GM12892 (cell line): Measurements from ENCODE around the gene TP53RK.

Experiments
- DNase-seq: peaks from one replicate; pipeline ENCODE4 v3.0.0; 2011; ENCODE audit not compliant: insufficient read length
- FAIRE-seq: peaks from 2 replicates; lab custom pipeline; 2011; peaks lifted over from hg19 to GRCh38; lab: Jason Lieb, UNC
- POLR2A ChIP-seq: IDR thresholded peaks from 2 replicates; pipeline ENCODE4 v1.6.1; 2011; ENCODE audit warnings: low read depth, low read length, control low read depth
- POLR2AphosphoS5 ChIP-seq: IDR thresholded peaks from 2 replicates; pipeline ENCODE4 v1.6.1; 2011; ENCODE audit warnings: low read depth, low read length, control low read depth
- TAF1 ChIP-seq: IDR thresholded peaks from 2 replicates; pipeline ENCODE4 v1.6.1; 2011; ENCODE audit warnings: low read depth, mild to moderate bottlenecking, control low read depth, low read length, borderline replicate concordance

The TP53RK gene

DNA sequence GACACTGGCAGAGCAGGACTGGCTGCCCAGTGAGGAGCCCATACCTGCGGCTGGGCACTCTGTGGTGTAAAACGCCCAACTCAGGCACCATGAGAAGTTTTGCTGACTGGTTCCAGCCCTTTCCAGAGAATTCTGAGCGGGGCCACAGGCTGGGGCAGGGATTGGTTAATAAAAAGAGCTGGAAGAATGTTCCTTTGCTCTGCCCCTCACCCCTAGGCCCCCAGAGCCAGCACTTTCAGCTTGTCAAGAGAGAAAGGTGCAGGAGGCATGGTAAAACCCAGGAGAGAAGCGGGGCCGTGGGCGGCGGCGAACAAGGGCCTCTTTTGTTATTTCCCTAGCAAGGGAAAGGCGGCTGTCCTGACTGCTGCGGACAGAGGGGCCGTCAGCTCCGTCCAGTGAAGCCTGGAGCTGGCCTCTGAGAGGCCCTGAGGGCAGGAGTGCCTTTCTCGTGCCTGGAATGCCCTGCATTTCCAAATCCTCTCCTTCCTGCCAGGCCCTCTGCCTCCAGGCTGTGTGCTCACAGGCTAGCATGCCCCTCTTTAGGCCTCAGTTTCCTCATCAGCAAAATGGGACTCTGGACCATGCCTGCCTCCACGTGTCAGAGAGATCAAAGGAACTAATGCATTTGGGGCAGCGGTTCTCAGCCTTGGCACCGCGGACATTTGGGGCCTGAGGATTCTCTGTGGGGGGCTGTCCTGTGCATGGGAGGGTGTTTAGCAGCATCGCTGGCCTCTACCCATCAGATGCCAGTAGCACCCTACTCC is 50.9 kb downstream of the TP53RK start:
- TF ChIP-seq POLR2AphosphoS5: no peak
- TF ChIP-seq TAF1: no peak
- no peak for TF ChIP-seq POLR2A
- no peak for FAIRE-seq
- DNase-seq: no peak

DNA sequence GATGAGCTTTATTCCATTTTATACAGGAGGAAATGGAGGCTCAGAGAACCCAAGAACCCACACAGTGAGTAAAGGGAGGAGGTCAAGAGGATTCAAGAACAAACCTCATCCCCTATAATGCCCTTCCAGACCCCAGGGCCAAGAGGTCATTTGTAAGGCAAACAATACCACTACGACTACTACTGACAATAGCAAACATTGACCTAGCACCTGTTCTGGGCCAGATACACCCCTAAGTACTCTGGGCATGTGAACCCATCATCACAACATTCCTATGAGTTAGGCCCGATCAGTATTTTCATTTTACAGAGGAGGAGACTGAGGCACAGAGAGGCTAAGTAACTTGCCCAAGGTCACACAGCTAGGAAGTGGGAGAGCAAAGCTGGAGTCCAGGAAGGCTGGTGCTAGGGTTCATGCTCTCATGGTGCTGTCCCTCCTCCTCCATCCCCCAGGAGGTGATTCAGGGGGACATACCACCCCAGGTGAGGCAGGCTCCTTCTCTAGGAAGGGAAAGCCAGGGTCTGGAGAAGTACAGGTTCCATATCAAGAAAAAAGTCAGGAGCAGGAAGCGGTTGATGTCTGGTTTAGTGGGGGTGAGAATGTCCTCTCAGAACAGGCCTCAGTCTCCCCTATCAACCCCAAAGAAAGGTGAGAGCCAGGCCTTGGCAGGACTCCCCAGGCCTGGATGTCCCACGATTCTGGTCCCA is 51.7 kb downstream of the TP53RK start:
- TF ChIP-seq POLR2A: no peak
- no peak for TF ChIP-seq TAF1
- TF ChIP-seq POLR2AphosphoS5: no peak
- DNase-seq (no peak), FAIRE-seq (no peak)

DNA sequence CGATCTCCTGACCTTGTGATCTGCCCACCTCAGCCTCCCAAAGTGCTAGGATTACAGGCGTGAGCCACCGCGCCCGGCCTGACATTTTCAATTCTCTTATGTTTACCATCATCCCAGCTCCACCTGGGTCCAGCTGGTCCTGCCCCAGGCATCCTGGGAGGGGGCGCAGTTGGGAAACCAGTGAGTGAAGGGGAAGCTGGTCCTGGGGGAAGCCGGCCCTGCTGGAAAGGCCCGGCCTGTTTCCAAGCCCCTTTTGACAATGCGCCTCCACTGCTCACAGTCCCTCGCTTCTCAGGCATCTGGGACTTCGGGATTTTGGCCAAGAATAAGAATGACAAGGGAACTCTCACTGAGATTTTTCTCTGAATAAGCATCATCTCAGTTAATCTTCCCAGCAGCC is 52.2 kb downstream of the TP53RK start:
- TF ChIP-seq TAF1 (no peak), POLR2A (no peak), POLR2AphosphoS5 (no peak)
- no peak for FAIRE-seq
- no peak for DNase-seq

DNA sequence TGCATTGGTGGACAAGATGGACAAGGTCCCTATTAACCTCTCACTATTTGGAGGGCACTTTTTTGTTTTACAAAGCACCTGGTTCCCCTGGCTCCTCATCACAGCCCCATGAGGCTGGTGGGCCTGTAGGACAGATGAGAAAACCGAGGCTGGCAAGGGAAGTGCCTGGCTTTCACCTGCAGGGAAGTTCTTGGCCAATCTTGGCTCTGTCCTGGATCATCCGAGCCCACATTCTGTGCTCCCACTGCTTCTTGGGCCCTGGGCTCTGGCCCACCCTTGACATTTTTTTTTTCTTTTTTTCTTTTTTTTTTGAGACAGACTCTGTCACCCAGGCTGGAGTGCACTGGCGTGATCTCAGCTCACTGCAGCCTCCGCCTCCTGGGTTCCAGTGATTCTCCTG is 52.7 kb downstream of the TP53RK start:
- DNase-seq: no peak
- no peak for TF ChIP-seq TAF1
- TF ChIP-seq POLR2A: no peak
- no peak for TF ChIP-seq POLR2AphosphoS5
- no peak for FAIRE-seq

DNA sequence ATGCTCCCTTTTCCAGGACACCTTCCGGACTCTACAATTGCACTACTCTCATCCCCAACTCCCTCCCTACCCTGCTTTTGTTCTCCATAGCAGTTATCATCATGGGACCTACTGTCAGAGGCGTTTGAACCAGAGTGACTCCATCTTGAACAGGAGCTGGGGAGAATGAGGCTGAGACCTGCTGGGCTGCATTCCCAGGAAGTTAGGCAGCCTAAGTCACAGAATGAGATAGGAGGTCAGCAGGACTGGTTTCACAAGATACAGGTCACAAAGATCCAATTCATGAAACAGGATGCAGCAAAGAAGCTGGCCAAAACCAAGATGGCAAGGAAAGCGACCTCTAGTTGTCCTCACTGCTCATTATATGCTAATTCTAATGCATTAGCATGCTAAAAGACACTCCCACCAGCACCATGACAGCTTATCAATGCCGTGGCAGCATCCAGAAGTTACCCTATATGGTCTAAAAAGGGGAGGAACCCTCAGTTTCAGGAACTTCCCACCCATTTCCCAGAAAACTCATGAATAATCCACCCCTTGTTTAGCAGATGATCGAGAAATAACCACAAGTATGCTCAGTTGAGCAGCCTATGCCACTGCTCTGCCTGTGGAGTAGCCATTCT is 53.6 kb downstream of the TP53RK start:
- no peak for FAIRE-seq
- TF ChIP-seq POLR2A (no peak), TAF1 (no peak), POLR2AphosphoS5 (no peak)
- no peak for DNase-seq

DNA sequence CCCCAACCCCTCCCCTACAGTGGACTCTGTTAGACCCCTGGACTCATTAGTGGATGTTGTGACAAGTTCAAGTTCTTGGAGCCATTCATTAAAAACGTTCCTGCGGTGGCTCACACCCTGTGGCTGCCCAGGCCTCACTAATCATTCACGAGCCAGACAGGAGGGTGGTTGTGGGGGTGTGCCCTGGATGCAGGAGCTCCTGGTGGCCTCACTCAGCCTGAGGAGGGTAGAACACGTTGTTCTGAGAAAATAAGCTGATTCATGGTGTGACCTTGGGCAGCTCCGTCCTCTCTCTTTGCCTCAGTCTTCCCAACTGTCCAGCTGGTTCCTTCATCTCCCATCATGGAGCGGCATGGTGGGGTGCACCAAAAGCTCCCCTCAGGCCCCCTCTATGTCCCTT is 54.7 kb downstream of the TP53RK start:
- FAIRE-seq: no peak
- no peak for DNase-seq
- TF ChIP-seq POLR2AphosphoS5: no peak
- TF ChIP-seq TAF1: no peak
- no peak for TF ChIP-seq POLR2A
